ENCODE data around the gene ENTPD8. TPM values are rescaled to one million over a fixed set of nuclear protein-coding genes. Genes with fewer than 3 reads are reported as not detected.

Gene ENTPD8
- total and polyA plus RNA-seq, 2 of the 13 experiments (the other 11 are each of a cell fraction or from before 2014, with no cell fraction given) = 0.26 to 0.44 TPM

DNA sequence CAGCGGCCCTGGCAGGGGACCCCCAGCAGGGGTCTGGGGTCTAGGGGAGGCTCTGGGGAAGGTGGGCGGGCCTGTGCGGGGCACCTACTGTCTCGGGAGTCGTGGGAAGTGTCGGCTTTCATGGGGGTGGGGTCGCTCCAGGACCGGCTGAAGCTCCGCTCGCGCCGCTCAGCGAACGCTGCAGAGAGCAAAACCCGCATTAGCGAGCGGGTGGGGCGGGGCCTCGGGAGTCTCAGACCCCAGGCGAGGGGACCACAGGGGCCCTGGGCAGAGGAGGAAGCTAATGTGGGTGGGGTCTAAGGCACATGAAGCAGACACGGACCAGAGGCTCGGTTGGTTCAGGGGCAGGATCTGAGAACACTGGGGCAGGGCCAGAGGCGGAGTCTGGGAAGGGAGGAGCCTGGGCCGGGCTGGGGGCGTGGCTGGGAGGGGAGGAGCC lies 12.5 kb upstream of the ENTPD8 start:
- in situ Hi-C loops (cut with HindIII; ENCODE audit: extremely low pct_ligation_motif_present, low pct_unique_long_range_greater_than_20kb) = no loop called here

More for the DNA sequence above, 12.5 kb upstream of the ENTPD8 start:
- H3K79me2 ChIP-seq (ENCODE audit: insufficient read depth, low read length) = peaks cover 28% of the 10 kb centered on the region
- peak overlapping the region; percentile 34 for H3K27ac ChIP-seq (ENCODE audit: extremely low read length, insufficient read depth, low read length)
- H2AFZ ChIP-seq (ENCODE audit: low read length) = no peak overlapping the region
- intact Hi-C loops (cut with micrococcal nuclease; ENCODE audit: unreplicated experiment) = no loop called here
- 85% methylated on average over 23 of the region's 25 CpGs for WGBS (ENCODE audit: low lambda C conversion rate)
- ChIA-PET CTCF (ENCODE audit: low intra/inter-chr PET ratio, low total read pairs) (no interaction called here), POLR2A (no interaction called here)
- ATAC-seq = peak; percentile 46
- peak overlapping the region in 1 of 3 experiments; percentile 34; a peak in 1 of 6 replicates for H3K4me3 ChIP-seq (replicated peaks in 1 of 3; ENCODE audit: insufficient read depth in 1 of 3, low read depth in 2 of 3, low read length in 3 of 3)
- no peak overlapping the region for H3K4me2 ChIP-seq (ENCODE audit: low read depth, low read length)
- H3K27me3 ChIP-seq (ENCODE audit: control insufficient read depth in 1 of 2, insufficient read depth in 2 of 2, low read length in 2 of 2) = no peaks in the 10 kb centered on the region
- peaks cover 64% of the 10 kb centered on the region for H3K4me1 ChIP-seq (ENCODE audit: insufficient read depth, low read length)
- no TSS peak for BruUV-seq (replicated peaks)
- no peaks in the 10 kb centered on the region for H3K9me3 ChIP-seq (ENCODE audit: low read length)
- TF ChIP-seq, protein P1, sequence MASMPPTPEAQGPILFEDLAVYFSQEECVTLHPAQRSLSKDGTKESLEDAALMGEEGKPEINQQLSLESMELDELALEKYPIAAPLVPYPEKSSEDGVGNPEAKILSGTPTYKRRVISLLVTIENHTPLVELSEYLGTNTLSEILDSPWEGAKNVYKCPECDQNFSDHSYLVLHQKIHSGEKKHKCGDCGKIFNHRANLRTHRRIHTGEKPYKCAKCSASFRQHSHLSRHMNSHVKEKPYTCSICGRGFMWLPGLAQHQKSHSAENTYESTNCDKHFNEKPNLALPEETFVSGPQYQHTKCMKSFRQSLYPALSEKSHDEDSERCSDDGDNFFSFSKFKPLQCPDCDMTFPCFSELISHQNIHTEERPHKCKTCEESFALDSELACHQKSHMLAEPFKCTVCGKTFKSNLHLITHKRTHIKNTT (CRISPR knock-in tag; IDR thresholded peaks at IDR 0.05) = no peak
- TF ChIP-seq, protein P2, sequence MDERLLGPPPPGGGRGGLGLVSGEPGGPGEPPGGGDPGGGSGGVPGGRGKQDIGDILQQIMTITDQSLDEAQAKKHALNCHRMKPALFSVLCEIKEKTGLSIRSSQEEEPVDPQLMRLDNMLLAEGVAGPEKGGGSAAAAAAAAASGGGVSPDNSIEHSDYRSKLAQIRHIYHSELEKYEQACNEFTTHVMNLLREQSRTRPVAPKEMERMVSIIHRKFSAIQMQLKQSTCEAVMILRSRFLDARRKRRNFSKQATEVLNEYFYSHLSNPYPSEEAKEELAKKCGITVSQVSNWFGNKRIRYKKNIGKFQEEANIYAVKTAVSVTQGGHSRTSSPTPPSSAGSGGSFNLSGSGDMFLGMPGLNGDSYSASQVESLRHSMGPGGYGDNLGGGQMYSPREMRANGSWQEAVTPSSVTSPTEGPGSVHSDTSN (CRISPR knock-in tag; IDR thresholded peaks at IDR 0.05) = no peak
- TF ChIP-seq MAF1 (CRISPR knock-in tag; IDR thresholded peaks at IDR 0.05; ENCODE audit: borderline replicate concordance) (no peak), RBFOX2 (IDR thresholded peaks at IDR 0.05; ENCODE audit: low read depth, low read length) (peak; percentile 49), ZNF44 (CRISPR knock-in tag; IDR thresholded peaks at IDR 0.05) (no peak), TCF7L2 (IDR thresholded peaks at IDR 0.05; ENCODE audit: low read depth, low read length) (no peak), ZKSCAN5 (CRISPR knock-in tag; IDR thresholded peaks at IDR 0.05) (no peak), ZNF605 (CRISPR knock-in tag; IDR thresholded peaks at IDR 0.05) (peak; percentile 35; the same call in 1 of the 2 replicates), ZNF34 (CRISPR knock-in tag; IDR thresholded peaks at IDR 0.05; ENCODE audit: borderline replicate concordance) (no peak), NR2F6 (IDR thresholded peaks at IDR 0.05) (no peak), NR2F6 (CRISPR knock-in tag; IDR thresholded peaks at IDR 0.05) (no peak), ZFP36L1 (CRISPR knock-in tag; IDR thresholded peaks at IDR 0.05) (no peak), HNRNPUL1 (IDR thresholded peaks at IDR 0.05; ENCODE audit: low read depth, low read length) (no peak)
- TF ChIP-seq, protein P3, sequence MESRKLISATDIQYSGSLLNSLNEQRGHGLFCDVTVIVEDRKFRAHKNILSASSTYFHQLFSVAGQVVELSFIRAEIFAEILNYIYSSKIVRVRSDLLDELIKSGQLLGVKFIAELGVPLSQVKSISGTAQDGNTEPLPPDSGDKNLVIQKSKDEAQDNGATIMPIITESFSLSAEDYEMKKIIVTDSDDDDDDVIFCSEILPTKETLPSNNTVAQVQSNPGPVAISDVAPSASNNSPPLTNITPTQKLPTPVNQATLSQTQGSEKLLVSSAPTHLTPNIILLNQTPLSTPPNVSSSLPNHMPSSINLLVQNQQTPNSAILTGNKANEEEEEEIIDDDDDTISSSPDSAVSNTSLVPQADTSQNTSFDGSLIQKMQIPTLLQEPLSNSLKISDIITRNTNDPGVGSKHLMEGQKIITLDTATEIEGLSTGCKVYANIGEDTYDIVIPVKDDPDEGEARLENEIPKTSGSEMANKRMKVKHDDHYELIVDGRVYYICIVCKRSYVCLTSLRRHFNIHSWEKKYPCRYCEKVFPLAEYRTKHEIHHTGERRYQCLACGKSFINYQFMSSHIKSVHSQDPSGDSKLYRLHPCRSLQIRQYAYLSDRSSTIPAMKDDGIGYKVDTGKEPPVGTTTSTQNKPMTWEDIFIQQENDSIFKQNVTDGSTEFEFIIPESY (CRISPR knock-in tag; IDR thresholded peaks at IDR 0.05) = peak; percentile 86
- TF ChIP-seq, protein P4, sequence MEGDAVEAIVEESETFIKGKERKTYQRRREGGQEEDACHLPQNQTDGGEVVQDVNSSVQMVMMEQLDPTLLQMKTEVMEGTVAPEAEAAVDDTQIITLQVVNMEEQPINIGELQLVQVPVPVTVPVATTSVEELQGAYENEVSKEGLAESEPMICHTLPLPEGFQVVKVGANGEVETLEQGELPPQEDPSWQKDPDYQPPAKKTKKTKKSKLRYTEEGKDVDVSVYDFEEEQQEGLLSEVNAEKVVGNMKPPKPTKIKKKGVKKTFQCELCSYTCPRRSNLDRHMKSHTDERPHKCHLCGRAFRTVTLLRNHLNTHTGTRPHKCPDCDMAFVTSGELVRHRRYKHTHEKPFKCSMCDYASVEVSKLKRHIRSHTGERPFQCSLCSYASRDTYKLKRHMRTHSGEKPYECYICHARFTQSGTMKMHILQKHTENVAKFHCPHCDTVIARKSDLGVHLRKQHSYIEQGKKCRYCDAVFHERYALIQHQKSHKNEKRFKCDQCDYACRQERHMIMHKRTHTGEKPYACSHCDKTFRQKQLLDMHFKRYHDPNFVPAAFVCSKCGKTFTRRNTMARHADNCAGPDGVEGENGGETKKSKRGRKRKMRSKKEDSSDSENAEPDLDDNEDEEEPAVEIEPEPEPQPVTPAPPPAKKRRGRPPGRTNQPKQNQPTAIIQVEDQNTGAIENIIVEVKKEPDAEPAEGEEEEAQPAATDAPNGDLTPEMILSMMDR (CRISPR knock-in tag; IDR thresholded peaks at IDR 0.05) = no peak
- TF ChIP-seq, protein P5, sequence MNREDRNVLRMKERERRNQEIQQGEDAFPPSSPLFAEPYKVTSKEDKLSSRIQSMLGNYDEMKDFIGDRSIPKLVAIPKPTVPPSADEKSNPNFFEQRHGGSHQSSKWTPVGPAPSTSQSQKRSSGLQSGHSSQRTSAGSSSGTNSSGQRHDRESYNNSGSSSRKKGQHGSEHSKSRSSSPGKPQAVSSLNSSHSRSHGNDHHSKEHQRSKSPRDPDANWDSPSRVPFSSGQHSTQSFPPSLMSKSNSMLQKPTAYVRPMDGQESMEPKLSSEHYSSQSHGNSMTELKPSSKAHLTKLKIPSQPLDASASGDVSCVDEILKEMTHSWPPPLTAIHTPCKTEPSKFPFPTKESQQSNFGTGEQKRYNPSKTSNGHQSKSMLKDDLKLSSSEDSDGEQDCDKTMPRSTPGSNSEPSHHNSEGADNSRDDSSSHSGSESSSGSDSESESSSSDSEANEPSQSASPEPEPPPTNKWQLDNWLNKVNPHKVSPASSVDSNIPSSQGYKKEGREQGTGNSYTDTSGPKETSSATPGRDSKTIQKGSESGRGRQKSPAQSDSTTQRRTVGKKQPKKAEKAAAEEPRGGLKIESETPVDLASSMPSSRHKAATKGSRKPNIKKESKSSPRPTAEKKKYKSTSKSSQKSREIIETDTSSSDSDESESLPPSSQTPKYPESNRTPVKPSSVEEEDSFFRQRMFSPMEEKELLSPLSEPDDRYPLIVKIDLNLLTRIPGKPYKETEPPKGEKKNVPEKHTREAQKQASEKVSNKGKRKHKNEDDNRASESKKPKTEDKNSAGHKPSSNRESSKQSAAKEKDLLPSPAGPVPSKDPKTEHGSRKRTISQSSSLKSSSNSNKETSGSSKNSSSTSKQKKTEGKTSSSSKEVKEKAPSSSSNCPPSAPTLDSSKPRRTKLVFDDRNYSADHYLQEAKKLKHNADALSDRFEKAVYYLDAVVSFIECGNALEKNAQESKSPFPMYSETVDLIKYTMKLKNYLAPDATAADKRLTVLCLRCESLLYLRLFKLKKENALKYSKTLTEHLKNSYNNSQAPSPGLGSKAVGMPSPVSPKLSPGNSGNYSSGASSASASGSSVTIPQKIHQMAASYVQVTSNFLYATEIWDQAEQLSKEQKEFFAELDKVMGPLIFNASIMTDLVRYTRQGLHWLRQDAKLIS (CRISPR knock-in tag; IDR thresholded peaks at IDR 0.05) = no peak
- FAIRE-seq = peak; percentile 12
- peak; percentile 41 for DNase-seq (ENCODE audit: low spot score)
- H3K36me3 ChIP-seq (replicated peaks in 1 of 2; ENCODE audit: control insufficient read depth in 1 of 2, insufficient read depth in 2 of 2, low read length in 2 of 2) = peaks cover 12 to 49% of the 10 kb centered on the region in 2 experiments
- H4K20me1 ChIP-seq (ENCODE audit: insufficient read depth, low read length) = peaks cover 14% of the 10 kb centered on the region; the same call in 1 of the 2 replicates
- H3K9ac ChIP-seq (ENCODE audit: insufficient read depth, low read depth, low read length) = no peak overlapping the region
